Suprapubic skin (tissue), 3 donors: ENCODE data around the gene HIBADH.

Source experiments
- POLR2A ChIP-seq, 2 donors: fragments of 450-650 bp; IDR thresholded peaks; one replicate each; pipeline ENCODE4 v1.6.1; 2017; ENCODE audit warnings: antibody characterized with exemption in 2 of 2, mild to moderate bottlenecking in 2 of 2, moderate library complexity in 2 of 2
- TF ChIP-seq, protein P1 (sequence below), 2 donors: fragments of 200-600 bp in 1 of 2; fragments of 450-650 bp in 1 of 2; sonication (generic) in 1 of 2; IDR thresholded peaks; one replicate each; pipeline ENCODE4 v1.5.1; 2016 to 2019; ENCODE audit warnings: antibody characterized with exemption in 2 of 2, mild to moderate bottlenecking in 1 of 2, moderate library complexity in 1 of 2

DNA sequence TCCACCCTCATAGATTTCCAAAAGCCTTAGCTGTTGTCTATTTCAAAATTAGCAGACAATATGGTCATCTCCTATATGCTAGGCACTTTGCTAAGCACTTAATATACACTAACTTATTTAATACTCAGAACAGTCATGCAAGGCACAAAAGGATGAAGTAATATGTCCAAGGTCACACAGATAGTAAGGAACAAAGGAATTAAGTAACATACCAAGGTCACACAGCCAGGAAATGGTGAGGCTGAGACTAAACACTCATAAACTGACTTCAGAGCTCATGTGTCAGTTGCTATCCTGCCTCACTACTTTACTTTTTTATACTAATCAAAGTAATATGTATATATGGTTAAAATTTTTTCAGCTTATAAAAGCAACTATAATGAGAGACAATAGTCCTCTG lies 23.6 kb upstream of the HIBADH start:
- no peak for TF ChIP-seq POLR2A (IDR thresholded peaks at IDR 0.05)
- TF ChIP-seq, protein P1, sequence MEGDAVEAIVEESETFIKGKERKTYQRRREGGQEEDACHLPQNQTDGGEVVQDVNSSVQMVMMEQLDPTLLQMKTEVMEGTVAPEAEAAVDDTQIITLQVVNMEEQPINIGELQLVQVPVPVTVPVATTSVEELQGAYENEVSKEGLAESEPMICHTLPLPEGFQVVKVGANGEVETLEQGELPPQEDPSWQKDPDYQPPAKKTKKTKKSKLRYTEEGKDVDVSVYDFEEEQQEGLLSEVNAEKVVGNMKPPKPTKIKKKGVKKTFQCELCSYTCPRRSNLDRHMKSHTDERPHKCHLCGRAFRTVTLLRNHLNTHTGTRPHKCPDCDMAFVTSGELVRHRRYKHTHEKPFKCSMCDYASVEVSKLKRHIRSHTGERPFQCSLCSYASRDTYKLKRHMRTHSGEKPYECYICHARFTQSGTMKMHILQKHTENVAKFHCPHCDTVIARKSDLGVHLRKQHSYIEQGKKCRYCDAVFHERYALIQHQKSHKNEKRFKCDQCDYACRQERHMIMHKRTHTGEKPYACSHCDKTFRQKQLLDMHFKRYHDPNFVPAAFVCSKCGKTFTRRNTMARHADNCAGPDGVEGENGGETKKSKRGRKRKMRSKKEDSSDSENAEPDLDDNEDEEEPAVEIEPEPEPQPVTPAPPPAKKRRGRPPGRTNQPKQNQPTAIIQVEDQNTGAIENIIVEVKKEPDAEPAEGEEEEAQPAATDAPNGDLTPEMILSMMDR (IDR thresholded peaks at IDR 0.05), result no peak
